A549 (cell line): ENCODE measurements around the gene DGKH.

Experiments used
- CBX8 ChIP-seq: fragments of 200-600 bp; sonication (generic); IDR thresholded peaks from 2 replicates; pipeline ENCODE4 v1.6.1; 2016
- CTCF ChIP-seq: fragments of >200 bp; sonication (Bioruptor Twin); formaldehyde crosslinking; IDR thresholded peaks from 3 replicates; pipeline ENCODE4 v1.5.1; 2016
- EP300 ChIP-seq, 2 experiments: fragments of >200 bp; sonication (Bioruptor Twin); formaldehyde crosslinking; IDR thresholded peaks; 2 replicates in 1 of 2; 3 replicates in 1 of 2; pipeline ENCODE4 v1.6.1; 2016 to 2017
- MAFK ChIP-seq: fragments of 450-650 bp; IDR thresholded peaks from 2 replicates; pipeline ENCODE4 v1.6.1; 2014; ENCODE audit not compliant: partially characterized antibody
- MAZ ChIP-seq: fragments of 150-350 bp; IDR thresholded peaks from 2 replicates; pipeline ENCODE4 v1.6.1; 2014; ENCODE audit warnings: antibody characterized with exemption, low read depth, low read length, borderline replicate concordance
- NFE2L2 ChIP-seq: fragments of 150-350 bp; conservative IDR thresholded peaks from 2 replicates; pipeline ENCODE4 v1.6.1; 2014; ENCODE audit warnings: low read length
- POLR2A ChIP-seq: IDR thresholded peaks from 2 replicates; pipeline ENCODE4 v1.6.1; 2012; ENCODE audit warnings: mild to moderate bottlenecking, low read length
- SREBF2 ChIP-seq: fragments of 450-650 bp; IDR thresholded peaks from 2 replicates; pipeline ENCODE4 v1.6.1; 2014; ENCODE audit warnings: mild to moderate bottlenecking, moderate library complexity
- TP53 ChIP-seq: fragments of 250-450 bp; sonication (Bioruptor Pico); IDR thresholded peaks from 2 replicates; pipeline ENCODE4 v1.5.0; 2021; ENCODE audit warnings: mild to moderate bottlenecking, moderate library complexity
- TF ChIP-seq, protein P1 (sequence below): fragments of 200-600 bp; sonication (generic); IDR thresholded peaks from 2 replicates; pipeline ENCODE4 v1.6.1; 2016; ENCODE audit warnings: antibody characterized with exemption, mild to moderate bottlenecking, moderate library complexity
- TF ChIP-seq, protein P2 (sequence below): fragments of 250-450 bp; sonication (Bioruptor Pico); IDR thresholded peaks from 2 replicates; pipeline ENCODE4 v1.5.0; 2021; ENCODE audit warnings: mild to moderate bottlenecking, moderate library complexity, borderline replicate concordance

DNA sequence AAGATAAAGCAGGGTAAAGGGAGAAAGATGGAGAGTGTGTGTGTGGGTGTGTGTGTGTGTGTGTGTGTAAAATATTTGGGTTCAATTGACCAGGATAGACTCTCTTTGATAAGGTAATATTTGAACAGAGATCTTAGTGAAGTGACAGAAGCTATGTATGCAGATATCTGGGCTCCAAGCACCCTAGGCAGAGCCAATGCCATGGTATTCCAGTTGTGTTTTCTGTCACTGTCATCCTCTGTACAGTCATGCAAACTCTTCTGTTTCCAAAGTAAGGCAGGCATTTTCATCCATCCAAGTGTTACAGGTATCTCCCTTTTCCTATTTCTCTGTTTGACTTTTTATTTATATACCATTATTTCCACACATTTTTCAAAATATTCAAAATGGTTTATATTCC, 13.5 kb downstream of the DGKH start:
- TF ChIP-seq, protein P1, sequence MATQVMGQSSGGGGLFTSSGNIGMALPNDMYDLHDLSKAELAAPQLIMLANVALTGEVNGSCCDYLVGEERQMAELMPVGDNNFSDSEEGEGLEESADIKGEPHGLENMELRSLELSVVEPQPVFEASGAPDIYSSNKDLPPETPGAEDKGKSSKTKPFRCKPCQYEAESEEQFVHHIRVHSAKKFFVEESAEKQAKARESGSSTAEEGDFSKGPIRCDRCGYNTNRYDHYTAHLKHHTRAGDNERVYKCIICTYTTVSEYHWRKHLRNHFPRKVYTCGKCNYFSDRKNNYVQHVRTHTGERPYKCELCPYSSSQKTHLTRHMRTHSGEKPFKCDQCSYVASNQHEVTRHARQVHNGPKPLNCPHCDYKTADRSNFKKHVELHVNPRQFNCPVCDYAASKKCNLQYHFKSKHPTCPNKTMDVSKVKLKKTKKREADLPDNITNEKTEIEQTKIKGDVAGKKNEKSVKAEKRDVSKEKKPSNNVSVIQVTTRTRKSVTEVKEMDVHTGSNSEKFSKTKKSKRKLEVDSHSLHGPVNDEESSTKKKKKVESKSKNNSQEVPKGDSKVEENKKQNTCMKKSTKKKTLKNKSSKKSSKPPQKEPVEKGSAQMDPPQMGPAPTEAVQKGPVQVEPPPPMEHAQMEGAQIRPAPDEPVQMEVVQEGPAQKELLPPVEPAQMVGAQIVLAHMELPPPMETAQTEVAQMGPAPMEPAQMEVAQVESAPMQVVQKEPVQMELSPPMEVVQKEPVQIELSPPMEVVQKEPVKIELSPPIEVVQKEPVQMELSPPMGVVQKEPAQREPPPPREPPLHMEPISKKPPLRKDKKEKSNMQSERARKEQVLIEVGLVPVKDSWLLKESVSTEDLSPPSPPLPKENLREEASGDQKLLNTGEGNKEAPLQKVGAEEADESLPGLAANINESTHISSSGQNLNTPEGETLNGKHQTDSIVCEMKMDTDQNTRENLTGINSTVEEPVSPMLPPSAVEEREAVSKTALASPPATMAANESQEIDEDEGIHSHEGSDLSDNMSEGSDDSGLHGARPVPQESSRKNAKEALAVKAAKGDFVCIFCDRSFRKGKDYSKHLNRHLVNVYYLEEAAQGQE = no peak
- TF ChIP-seq CTCF (no peak), POLR2A (no peak), CBX8 (no peak), TP53 (no peak), NFE2L2 (no peak), SREBF2 (no peak), EP300 (IDR thresholded peaks at IDR 0.05) (no peak), MAZ (no peak), MAFK (no peak)
- TF ChIP-seq, protein P2, sequence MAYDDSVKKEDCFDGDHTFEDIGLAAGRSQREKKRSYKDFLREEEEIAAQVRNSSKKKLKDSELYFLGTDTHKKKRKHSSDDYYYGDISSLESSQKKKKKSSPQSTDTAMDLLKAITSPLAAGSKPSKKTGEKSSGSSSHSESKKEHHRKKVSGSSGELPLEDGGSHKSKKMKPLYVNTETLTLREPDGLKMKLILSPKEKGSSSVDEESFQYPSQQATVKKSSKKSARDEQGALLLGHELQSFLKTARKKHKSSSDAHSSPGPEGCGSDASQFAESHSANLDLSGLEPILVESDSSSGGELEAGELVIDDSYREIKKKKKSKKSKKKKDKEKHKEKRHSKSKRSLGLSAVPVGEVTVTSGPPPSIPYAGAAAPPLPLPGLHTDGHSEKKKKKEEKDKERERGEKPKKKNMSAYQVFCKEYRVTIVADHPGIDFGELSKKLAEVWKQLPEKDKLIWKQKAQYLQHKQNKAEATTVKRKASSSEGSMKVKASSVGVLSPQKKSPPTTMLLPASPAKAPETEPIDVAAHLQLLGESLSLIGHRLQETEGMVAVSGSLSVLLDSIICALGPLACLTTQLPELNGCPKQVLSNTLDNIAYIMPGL (CRISPR knock-in tag) = no peak
